Measurements from ENCODE around the gene CMSS1.

Gene CMSS1

DNA sequence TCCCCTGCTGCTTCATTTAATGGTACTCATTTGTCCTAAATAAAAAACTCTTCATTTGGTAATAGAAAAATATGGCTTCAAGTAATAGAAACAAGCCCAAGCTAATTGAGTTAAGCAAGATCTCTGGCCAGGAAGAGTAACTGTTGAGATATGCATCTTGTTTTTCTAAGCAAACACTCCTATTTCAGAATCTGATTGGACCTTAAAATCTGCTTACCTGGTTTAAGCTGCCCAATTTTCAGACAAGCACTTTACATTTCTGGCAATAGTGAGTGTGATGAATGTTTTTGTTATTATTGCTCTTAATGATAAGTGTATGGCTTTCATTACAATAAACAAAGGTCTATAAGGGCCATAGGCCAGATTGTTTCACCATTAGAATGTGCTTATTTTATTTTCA lies 86.2 kb downstream of the CMSS1 start:
- no peak for DNase-seq (ENCODE audit: low spot score)

- DNase-seq (ENCODE audit: low spot score) = no peak
Measured at GRCh38 chr3:99907959-99908544, 90.4 kb downstream of the CMSS1 start.

GRCh38 chr3:99909714-99910495 lies 92.2 kb downstream of the CMSS1 start:
- DNase-seq (ENCODE audit: low spot score) = peak; percentile 75

GRCh38 chr3:99910752-99911290 lies 93.2 kb downstream of the CMSS1 start:
- no peak for DNase-seq (ENCODE audit: low spot score)

- DNase-seq (ENCODE audit: low spot score) = peak; percentile 11
Measured at GRCh38 chr3:99911433-99911832, 93.8 kb downstream of the CMSS1 start.

- DNase-seq (ENCODE audit: low spot score) = peak; percentile 60
Measured at GRCh38 chr3:99915906-99916432, 98.3 kb downstream of the CMSS1 start.

GRCh38 chr3:99918715-99919114 lies 101.1 kb downstream of the CMSS1 start:
- DNase-seq (ENCODE audit: low spot score) = no peak

- no peak for DNase-seq (ENCODE audit: low spot score)
Measured at GRCh38 chr3:99919694-99920093, 102.0 kb downstream of the CMSS1 start.

GRCh38 chr3:99920481-99921376 lies 103.1 kb downstream of the CMSS1 start:
- peak; percentile 56 for DNase-seq (ENCODE audit: low spot score)

- no peak for DNase-seq (ENCODE audit: low spot score)
Measured at GRCh38 chr3:99921377-99921695, 103.7 kb downstream of the CMSS1 start.

DNA sequence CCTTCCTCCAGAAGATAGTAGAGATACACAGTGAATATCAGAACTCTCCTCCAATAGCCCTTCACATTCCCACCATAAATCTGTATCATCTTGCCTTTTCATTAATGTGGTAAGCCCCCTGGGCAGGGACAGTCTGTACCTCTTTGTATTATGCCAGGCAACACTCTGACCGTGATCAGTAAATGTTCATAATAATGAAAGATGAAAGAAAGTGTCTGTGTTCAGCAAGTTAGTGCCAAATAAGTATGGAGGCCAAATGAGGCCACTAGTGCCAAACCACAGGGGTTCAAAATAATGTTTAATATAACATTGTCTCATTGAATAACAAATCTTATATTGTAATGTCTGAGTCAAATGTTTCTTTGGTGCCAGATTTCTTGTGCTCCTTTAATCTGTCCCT lies 104.3 kb downstream of the CMSS1 start:
- DNase-seq (ENCODE audit: low spot score) = no peak

GRCh38 chr3:99923873-99924272 lies 106.2 kb downstream of the CMSS1 start:
- no peak for DNase-seq (ENCODE audit: low spot score)

- peak; percentile 81 for DNase-seq (ENCODE audit: low spot score)
Measured at GRCh38 chr3:99925584-99926230, 108.0 kb downstream of the CMSS1 start.

DNA sequence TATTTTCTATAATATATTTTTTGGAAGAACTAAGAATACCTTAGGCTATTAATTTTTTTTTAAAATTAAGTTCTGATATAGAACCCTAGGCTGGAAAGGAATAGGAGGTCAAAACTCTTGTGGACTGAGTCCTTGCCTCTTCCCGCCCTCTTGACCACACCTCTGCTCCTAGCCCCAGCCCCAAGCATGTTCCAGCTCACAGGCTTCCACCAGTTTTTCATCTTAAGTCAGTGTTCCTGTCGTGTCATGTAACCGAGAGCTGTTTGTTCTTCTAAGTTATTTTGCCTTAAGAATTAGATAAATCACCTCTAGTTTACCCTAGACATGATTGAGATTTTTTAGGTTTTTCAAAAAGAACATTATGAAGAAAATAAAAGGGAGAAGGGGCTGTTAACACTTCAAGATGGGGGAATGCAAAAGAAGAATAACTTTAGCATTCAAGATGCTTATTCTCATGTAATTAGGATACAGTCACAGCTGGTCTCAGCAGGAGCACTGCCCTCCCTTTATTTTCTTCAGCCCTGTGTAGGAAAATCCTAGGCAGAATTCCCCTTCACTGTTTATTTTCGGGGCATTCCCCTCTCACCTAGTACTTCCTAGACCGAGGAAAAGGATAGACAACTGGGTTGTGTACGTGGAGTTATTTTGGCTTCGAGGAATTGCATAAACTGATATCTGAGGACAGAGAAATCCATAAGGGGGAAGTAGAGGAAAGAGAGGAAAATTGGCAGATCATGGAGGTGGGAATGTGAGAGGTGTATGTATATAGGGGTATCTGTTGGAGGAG lies 110.2 kb downstream of the CMSS1 start:
- DNase-seq (ENCODE audit: low spot score) = no peak

DNA sequence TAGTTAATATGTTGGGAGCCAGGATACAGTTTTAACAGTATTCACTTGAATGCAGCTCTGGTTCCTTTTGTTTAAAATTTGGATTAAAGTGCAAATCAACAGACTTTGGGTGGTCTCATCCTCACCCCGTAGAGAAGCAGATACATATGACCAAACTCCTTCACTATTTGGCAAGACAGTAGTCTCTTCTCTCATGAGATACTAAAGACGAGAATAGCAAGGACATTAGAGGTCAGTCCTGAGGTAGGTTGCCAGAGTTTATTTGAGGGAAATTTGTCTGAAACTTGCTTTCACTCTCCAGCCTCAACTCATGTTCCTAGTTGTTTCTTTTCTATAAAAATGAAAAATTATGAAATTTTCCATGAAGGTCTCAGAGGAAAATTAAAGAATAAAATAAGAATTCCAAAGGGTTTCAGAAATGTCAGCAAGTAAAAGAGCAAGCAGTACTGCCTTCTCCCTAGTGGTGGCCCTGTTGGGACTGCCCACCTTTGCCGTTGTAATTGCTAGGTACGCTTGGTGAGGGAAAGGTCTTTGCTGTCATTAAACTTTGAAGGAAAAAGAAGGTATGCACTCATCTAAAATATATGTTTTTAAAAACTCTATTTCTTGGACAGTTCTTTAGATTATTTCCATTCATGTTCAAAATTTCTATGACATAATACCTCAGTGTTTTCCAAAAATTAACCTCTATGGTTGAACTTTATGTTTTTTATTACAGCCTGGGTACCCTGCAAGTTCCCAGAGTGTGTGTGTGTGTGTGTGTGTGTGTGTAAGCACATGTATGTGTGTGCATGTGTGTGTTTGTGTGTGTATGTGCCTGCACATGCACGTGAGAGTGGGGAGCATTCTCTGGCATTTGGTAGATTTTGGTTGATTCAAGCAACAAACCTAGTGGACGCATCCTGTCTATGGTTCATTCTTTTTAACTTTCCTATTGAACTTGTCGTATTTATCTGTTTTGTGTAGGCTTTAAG lies 111.4 kb downstream of the CMSS1 start:
- DNase-seq (ENCODE audit: low spot score) = no peak

DNA sequence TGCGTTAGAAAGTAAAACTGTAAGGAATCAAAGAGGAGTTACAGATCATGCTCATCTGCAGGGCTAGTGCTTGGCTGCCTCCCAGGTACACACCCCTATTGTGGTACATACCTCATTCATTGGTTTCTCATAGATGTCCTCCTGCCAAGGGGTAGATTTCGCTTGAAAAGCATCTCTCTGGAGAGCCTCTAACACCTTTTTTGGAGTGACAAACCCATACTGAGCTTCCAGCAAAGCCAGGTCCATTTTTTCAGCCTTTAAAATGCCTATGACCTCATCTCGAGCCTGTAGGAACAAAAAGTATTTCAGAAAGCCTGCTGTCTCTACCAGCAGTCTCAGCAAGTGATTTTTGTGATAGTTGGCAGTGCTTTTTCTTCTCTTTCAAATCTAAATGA lies 112.1 kb downstream of the CMSS1 start:
- DNase-seq (ENCODE audit: low spot score) = peak; percentile 9

- DNase-seq (ENCODE audit: low spot score) = no peak
Measured at GRCh38 chr3:99931059-99931458, 113.4 kb downstream of the CMSS1 start.

- DNase-seq (ENCODE audit: low spot score) = no peak
Measured at GRCh38 chr3:99933971-99934750, 116.5 kb downstream of the CMSS1 start.
